DND-41 (cell line): ENCODE results near the gene BIRC5.

Experiments used
- ATAC-seq: fragments of 200-7000 bp; cut with Tn5 transposase; 3 replicates; pipeline ENCODE4 v1.9.1; 2021; ENCODE audit warnings: low read depth; ENCODE audit not compliant: insufficient read depth
- DNase-seq: peaks from one replicate; pipeline ENCODE4 v3.0.0-alpha.2; 2020
- H2AFZ ChIP-seq: 2 replicates; pipeline ENCODE4 v1.6.0; 2012; ENCODE audit warnings: low read depth, low read length
- H3K27ac ChIP-seq: 2 replicates; pipeline ENCODE4 v1.5.1; 2012; ENCODE audit warnings: low read length, inconsistent platforms
- H3K27me3 ChIP-seq: fragments of 200-600 bp; sonication (generic); 2 replicates; pipeline ENCODE4 v1.6.0; 2012; ENCODE audit warnings: low read length, mild to moderate bottlenecking, inconsistent platforms; ENCODE audit not compliant: insufficient read depth, poor library complexity
- H3K36me3 ChIP-seq: 2 replicates; pipeline ENCODE4 v1.5.1; 2012; ENCODE audit warnings: low read length, inconsistent platforms; ENCODE audit not compliant: insufficient read depth
- H3K4me1 ChIP-seq: 2 replicates; pipeline ENCODE4 v1.5.1; 2012; ENCODE audit warnings: mild to moderate bottlenecking, low read length; ENCODE audit not compliant: insufficient read depth
- H3K4me2 ChIP-seq: 2 replicates; pipeline ENCODE4 v1.6.0; 2012; ENCODE audit warnings: mild to moderate bottlenecking, moderate library complexity, low read length, inconsistent platforms; ENCODE audit not compliant: insufficient read depth
- H3K4me3 ChIP-seq, 2 experiments: fragments of 200-600 bp in 1 of 2; shearing (Covaris generic) in 1 of 2; 2 replicates each; pipeline ENCODE4 v1.5.1; 2012 to 2016; ENCODE audit warnings: inconsistent platforms in 2 of 2, low read length in 2 of 2, mild to moderate bottlenecking in 2 of 2, low read depth in 1 of 2, moderate library complexity in 1 of 2
- H3K79me2 ChIP-seq: 2 replicates; pipeline ENCODE4 v1.6.0; 2012; ENCODE audit warnings: low read length, inconsistent platforms; ENCODE audit not compliant: insufficient read depth
- H3K9ac ChIP-seq: 2 replicates; pipeline ENCODE4 v1.6.0; 2012; ENCODE audit warnings: low read depth, mild to moderate bottlenecking, inconsistent platforms, low read length, moderate library complexity
- H3K9me3 ChIP-seq: 2 replicates; pipeline ENCODE4 v1.5.1; 2012; ENCODE audit warnings: low read length, moderate library complexity, mild to moderate bottlenecking, inconsistent platforms; ENCODE audit not compliant: insufficient read depth, severe bottlenecking
- H4K20me1 ChIP-seq: 2 replicates; pipeline ENCODE4 v1.6.0; 2012; ENCODE audit warnings: low read length; ENCODE audit not compliant: insufficient read depth
- CTCF ChIP-seq: IDR thresholded peaks from 2 replicates; pipeline ENCODE4 v1.5.1; 2012; ENCODE audit warnings: borderline replicate concordance, low read length, moderate library complexity, mild to moderate bottlenecking; ENCODE audit not compliant: poor library complexity, severe bottlenecking; ENCODE audit errors: extremely low read depth
- EZH2 ChIP-seq: IDR thresholded peaks from 3 replicates; pipeline ENCODE4 v1.6.1; 2012; ENCODE audit warnings: borderline replicate concordance, low read depth, mild to moderate bottlenecking, moderate library complexity, low read length, inconsistent platforms; ENCODE audit not compliant: severe bottlenecking

Gene BIRC5

GRCh38 chr17:78200451-78200850 is 13.6 kb upstream of the BIRC5 start:
- H3K9ac ChIP-seq = no peak overlapping the region
- H2AFZ ChIP-seq = no peak overlapping the region
- peaks cover 8% of the 10 kb centered on the region; the same call in 1 of the 2 replicates for H3K79me2 ChIP-seq
- H3K27me3 ChIP-seq = no peaks in the 10 kb centered on the region
- H3K4me3 ChIP-seq = no peak overlapping the region
- H3K4me1 ChIP-seq = no peaks in the 10 kb centered on the region
- no peak overlapping the region for H3K27ac ChIP-seq
- H3K36me3 ChIP-seq = peaks cover 61% of the 10 kb centered on the region
- peaks cover 15% of the 10 kb centered on the region; the same call in 1 of the 2 replicates for H4K20me1 ChIP-seq
- H3K4me2 ChIP-seq = no peak overlapping the region
- ATAC-seq (no peak), DNase-seq (no peak)
- TF ChIP-seq CTCF (no peak), EZH2 (no peak)
- H3K9me3 ChIP-seq = no peaks in the 10 kb centered on the region

GRCh38 chr17:78202666-78203065 is 11.4 kb upstream of the BIRC5 start:
- H3K4me3 ChIP-seq = no peak overlapping the region
- no peak for DNase-seq
- TF ChIP-seq EZH2 (no peak), CTCF (no peak)
- H3K9me3 ChIP-seq = no peaks in the 10 kb centered on the region
- no peak overlapping the region for H3K9ac ChIP-seq
- H3K27me3 ChIP-seq = no peaks in the 10 kb centered on the region
- peaks cover 56% of the 10 kb centered on the region for H3K36me3 ChIP-seq
- H4K20me1 ChIP-seq = peaks cover 7% of the 10 kb centered on the region; the same call in 1 of the 2 replicates
- H2AFZ ChIP-seq = no peak overlapping the region
- ATAC-seq = no peak
- no peak overlapping the region for H3K4me2 ChIP-seq
- no peaks in the 10 kb centered on the region for H3K4me1 ChIP-seq
- H3K79me2 ChIP-seq = peaks cover 4% of the 10 kb centered on the region; the same call in 1 of the 2 replicates
- no peak overlapping the region for H3K27ac ChIP-seq

- Histone ChIP-seq H3K27ac (no peak overlapping the region), H3K4me1 (no peaks in the 10 kb centered on the region), H3K4me2 (no peak overlapping the region), H4K20me1 (peaks cover 4% of the 10 kb centered on the region; the same call in 1 of the 2 replicates), H3K4me3 (no peak overlapping the region), H3K27me3 (no peaks in the 10 kb centered on the region), H3K36me3 (peaks cover 44% of the 10 kb centered on the region), H3K9me3 (no peaks in the 10 kb centered on the region), H2AFZ (no peak overlapping the region), H3K79me2 (no peaks in the 10 kb centered on the region), H3K9ac (no peak overlapping the region)
- no peak for TF ChIP-seq CTCF
- no peak for TF ChIP-seq EZH2
- no peak for DNase-seq
- ATAC-seq = no peak
Measured at GRCh38 chr17:78204387-78205123, 9.5 kb upstream of the BIRC5 start.
